Esophagus squamous epithelium (tissue), 5 donors: ENCODE data around the gene RNF133. TPM values are rescaled to one million over a fixed set of nuclear protein-coding genes. Genes with fewer than 3 reads are reported as not detected.

Experiments
- DNase-seq: peaks from one replicate; lab custom pipeline; 2025; lab: John Stamatoyannopoulos, UW
- H3K27ac ChIP-seq, 4 donors: fragments of 200-600 bp; sonication (generic); one replicate each; pipeline ENCODE4 v1.5.1; 2016 to 2019; ENCODE audit warnings: mild to moderate bottlenecking in 1 of 4
- H3K27me3 ChIP-seq, 4 donors: fragments of 200-600 bp; sonication (generic); 1 replicate in 3 of 4; 2 replicates in 1 of 4; pipeline versions ENCODE4 v1.5.1 to v1.6.0; 2017 to 2021; ENCODE audit warnings: antibody characterized with exemption in 1 of 4
- H3K36me3 ChIP-seq, 3 donors: fragments of 200-600 bp; sonication (generic); one replicate each; pipeline ENCODE4 v1.5.1; 2016 to 2019
- H3K4me1 ChIP-seq, 3 donors: fragments of 200-600 bp; sonication (generic); one replicate each; pipeline ENCODE4 v1.5.1; 2017 to 2019
- H3K4me3 ChIP-seq, 4 donors: fragments of 200-600 bp; sonication (generic); 1 replicate in 3 of 4; 2 replicates in 1 of 4; pipeline ENCODE4 v1.5.1; 2016 to 2019; ENCODE audit warnings: mild to moderate bottlenecking in 2 of 4, moderate library complexity in 1 of 4
- H3K9me3 ChIP-seq, 3 donors: fragments of 200-600 bp; sonication (generic); one replicate each; pipeline ENCODE4 v1.5.1; 2016 to 2019
- CTCF ChIP-seq, 6 experiments: fragments of 450-650 bp in 4 of 6; fragments of 200-600 bp in 2 of 6; sonication (generic) in 2 of 6; IDR thresholded peaks; one replicate each; pipeline ENCODE4 v1.5.1; 2016 to 2019; ENCODE audit warnings: antibody characterized with exemption in 6 of 6, mild to moderate bottlenecking in 4 of 6, moderate library complexity in 4 of 6
- POLR2A ChIP-seq, 4 donors: fragments of 450-650 bp; IDR thresholded peaks; one replicate each; pipeline ENCODE4 v1.6.1; 2017; ENCODE audit warnings: antibody characterized with exemption in 4 of 4, mild to moderate bottlenecking in 4 of 4, moderate library complexity in 3 of 4
- WGBS, 2 donors: methylation state at CpG; one replicate each; pipeline ENCODE4 v1.1.5; 2018; 5-methylcytosine and 5-hydroxymethylcytosine counted together
- intact Hi-C: fragments of 100-400 bp; cut with DNase I; formaldehyde crosslinking; loops from one replicate; pipeline ENCODE4 v1.15.0; 2022
- total RNA-seq, 4 donors: library from RNA; depleted of rRNA; stranded (reverse); fragments of >200 nt; gene quantifications; one replicate each; pipeline ENCODE4 v1.1.0, GENCODE V29; 2016
- donor health status: DM: yes; HTN: yes; CAD: no.

Gene RNF133
- total RNA-seq, 4 donors from 2014 or later: 0.40 to 0.57 TPM; not detected in 2

GRCh38 chr7:122676466-122676865, 22.5 kb downstream of the RNF133 start:
- TF ChIP-seq POLR2A (IDR thresholded peaks at IDR 0.05): no peak
- no peak for TF ChIP-seq CTCF (IDR thresholded peaks at IDR 0.05)
- H3K4me1 ChIP-seq: peaks cover 3 to 22% (median 4%) of the 10 kb centered on the region in 3 donors
- WGBS, 2 donors: 51 to 76% methylated on average over 2 of the region's 2 CpGs
- no peak overlapping the region for H3K27ac ChIP-seq
- intact Hi-C loops: no loop called here
- H3K27me3 ChIP-seq: no peaks in the 10 kb centered on the region
- H3K36me3 ChIP-seq: no peaks in the 10 kb centered on the region
- no peak overlapping the region for H3K4me3 ChIP-seq
- no peak for DNase-seq
- no peaks in the 10 kb centered on the region for H3K9me3 ChIP-seq

GRCh38 chr7:122675621-122676020, 23.3 kb downstream of the RNF133 start:
- Histone ChIP-seq H3K4me3 (no peak overlapping the region), H3K9me3 (no peaks in the 10 kb centered on the region), H3K36me3 (no peaks in the 10 kb centered on the region), H3K27me3 (no peaks in the 10 kb centered on the region), H3K4me1 (peaks cover 3 to 22% (median 4%) of the 10 kb centered on the region in 3 donors), H3K27ac (no peak overlapping the region)
- intact Hi-C loops: no loop called here
- DNase-seq: no peak
- no peak for TF ChIP-seq CTCF (IDR thresholded peaks at IDR 0.05)
- no peak for TF ChIP-seq POLR2A (IDR thresholded peaks at IDR 0.05)
- WGBS, 2 donors: 89 to 95% methylated on average over 6 to 7 of the region's 7 CpGs

GRCh38 chr7:122675011-122675410, 23.9 kb downstream of the RNF133 start:
- Histone ChIP-seq H3K27ac (no peak overlapping the region), H3K36me3 (no peaks in the 10 kb centered on the region), H3K9me3 (no peaks in the 10 kb centered on the region), H3K4me3 (peak overlapping the region in 1 of 4 donors; percentile 32), H3K4me1 (peaks cover 3 to 22% (median 4%) of the 10 kb centered on the region in 3 donors), H3K27me3 (no peaks in the 10 kb centered on the region)
- no peak for DNase-seq
- TF ChIP-seq POLR2A (IDR thresholded peaks at IDR 0.05): no peak
- TF ChIP-seq CTCF (IDR thresholded peaks at IDR 0.05): no peak
- intact Hi-C loops: no loop called here
- WGBS, 2 donors: 37 to 50% methylated on average over 6 to 7 of the region's 7 CpGs

GRCh38 chr7:122674502-122674901, 24.4 kb downstream of the RNF133 start:
- H3K9me3 ChIP-seq: no peaks in the 10 kb centered on the region
- TF ChIP-seq CTCF (IDR thresholded peaks at IDR 0.05): no peak
- TF ChIP-seq POLR2A (IDR thresholded peaks at IDR 0.05): no peak
- intact Hi-C loops: no loop called here
- H3K36me3 ChIP-seq: no peaks in the 10 kb centered on the region
- peaks cover 3 to 22% (median 4%) of the 10 kb centered on the region in 3 donors for H3K4me1 ChIP-seq
- H3K4me3 ChIP-seq: peak overlapping the region in 1 of 4 donors; percentile 32
- no peak overlapping the region for H3K27ac ChIP-seq
- DNase-seq: no peak
- H3K27me3 ChIP-seq: no peaks in the 10 kb centered on the region
- 17 to 20% methylated on average over 4 of the region's 4 CpGs for WGBS, 2 donors

GRCh38 chr7:122673951-122674350, 25.0 kb downstream of the RNF133 start:
- H3K27me3 ChIP-seq: no peaks in the 10 kb centered on the region

More at GRCh38 chr7:122673951-122674350, 25.0 kb downstream of the RNF133 start:
- H3K9me3 ChIP-seq: no peaks in the 10 kb centered on the region
- H3K4me1 ChIP-seq: peaks cover 3 to 16% (median 4%) of the 10 kb centered on the region in 3 donors
- no peak for TF ChIP-seq POLR2A (IDR thresholded peaks at IDR 0.05)
- TF ChIP-seq CTCF (IDR thresholded peaks at IDR 0.05): no peak
- intact Hi-C loops: no loop called here
- no peaks in the 10 kb centered on the region for H3K36me3 ChIP-seq
- no peak for DNase-seq
- 63% methylated on average over 1 of the region's 21 CpGs; no CpG with 5 or more reads in 1 of the 2 donors for WGBS, 2 donors
- peak overlapping the region in 1 of 4 donors; percentile 32 for H3K4me3 ChIP-seq
- no peak overlapping the region for H3K27ac ChIP-seq
